ES-I3 (cell line): Measurements from ENCODE around the gene HOXA3.

Experiments used
- H3K36me3 ChIP-seq: 2 replicates; pipeline ENCODE4 v1.6.1; 2013; ENCODE audit warnings: mild to moderate bottlenecking, low read length, control low read depth, moderate library complexity; ENCODE audit not compliant: insufficient read depth
- H3K4me1 ChIP-seq: 2 replicates; pipeline ENCODE4 v1.6.1; 2013; ENCODE audit warnings: mild to moderate bottlenecking, control low read depth, low read length; ENCODE audit not compliant: insufficient read depth
- H3K9ac ChIP-seq: 2 replicates; pipeline ENCODE4 v1.6.1; 2013; ENCODE audit warnings: low read depth, mild to moderate bottlenecking, low read length, moderate library complexity
- H3K9me3 ChIP-seq: 2 replicates; pipeline ENCODE4 v1.6.1; 2013; ENCODE audit warnings: mild to moderate bottlenecking, low read length, moderate library complexity; ENCODE audit not compliant: control insufficient read depth, insufficient read depth

Gene HOXA3

GRCh38 chr7:27113991-27114769 is 38.2 kb downstream of the HOXA3 start:
- Histone ChIP-seq H3K36me3 (no peaks in the 10 kb centered on the region), H3K9ac (no peak overlapping the region), H3K4me1 (no peaks in the 10 kb centered on the region)

GRCh38 chr7:27112955-27113949 is 39.1 kb downstream of the HOXA3 start:
- no peaks in the 10 kb centered on the region for H3K4me1 ChIP-seq
- no peaks in the 10 kb centered on the region for H3K36me3 ChIP-seq
- no peaks in the 10 kb centered on the region for H3K9me3 ChIP-seq
- peak overlapping the region; percentile 19; the same call in 1 of the 2 replicates for H3K9ac ChIP-seq

More at GRCh38 chr7:27113991-27114769, 38.2 kb downstream of the HOXA3 start:
- H3K9me3 ChIP-seq = no peaks in the 10 kb centered on the region

GRCh38 chr7:27112361-27112760 is 40.0 kb downstream of the HOXA3 start:
- Histone ChIP-seq H3K9ac (no peak overlapping the region), H3K36me3 (no peaks in the 10 kb centered on the region), H3K9me3 (no peaks in the 10 kb centered on the region), H3K4me1 (no peaks in the 10 kb centered on the region)

- Histone ChIP-seq H3K4me1 (no peaks in the 10 kb centered on the region), H3K9ac (no peak overlapping the region), H3K9me3 (no peaks in the 10 kb centered on the region), H3K36me3 (no peaks in the 10 kb centered on the region)
Observed at GRCh38 chr7:27111751-27112277, 40.6 kb downstream of the HOXA3 start.

- no peaks in the 10 kb centered on the region for H3K9me3 ChIP-seq
- H3K36me3 ChIP-seq = no peaks in the 10 kb centered on the region
- H3K9ac ChIP-seq = peak overlapping the region; percentile 3; the same call in 1 of the 2 replicates
- H3K4me1 ChIP-seq = 0 out of 2 replicates have a peak, but pooled peaks cover 1% of the 10 kb centered on the region
Observed at GRCh38 chr7:27111042-27111750, 41.2 kb downstream of the HOXA3 start.

- peaks cover 8% of the 10 kb centered on the region; the same call in 1 of the 2 replicates for H3K4me1 ChIP-seq
- peak overlapping the region; percentile 27; the same call in 1 of the 2 replicates for H3K9ac ChIP-seq
- no peaks in the 10 kb centered on the region for H3K9me3 ChIP-seq
- no peaks in the 10 kb centered on the region for H3K36me3 ChIP-seq
Observed at GRCh38 chr7:27110186-27111031, 42.0 kb downstream of the HOXA3 start.

- H3K9me3 ChIP-seq = no peaks in the 10 kb centered on the region
- H3K4me1 ChIP-seq = peaks cover 8% of the 10 kb centered on the region; the same call in 1 of the 2 replicates
- H3K9ac ChIP-seq = no peak overlapping the region
- no peaks in the 10 kb centered on the region for H3K36me3 ChIP-seq
Observed at GRCh38 chr7:27109466-27110185, 42.8 kb downstream of the HOXA3 start.

- peaks cover 8% of the 10 kb centered on the region; the same call in 1 of the 2 replicates for H3K4me1 ChIP-seq
- H3K9ac ChIP-seq = no peak overlapping the region; the same call in 1 of the 2 replicates
- no peaks in the 10 kb centered on the region for H3K36me3 ChIP-seq
- no peaks in the 10 kb centered on the region for H3K9me3 ChIP-seq
Observed at GRCh38 chr7:27108390-27109127, 43.8 kb downstream of the HOXA3 start.

GRCh38 chr7:27107391-27108381 is 44.7 kb downstream of the HOXA3 start:
- peak overlapping the region; percentile 18; the same call in 1 of the 2 replicates for H3K9ac ChIP-seq

GRCh38 chr7:27106901-27107240 is 45.5 kb downstream of the HOXA3 start:
- peak overlapping the region; percentile 38; the same call in 1 of the 2 replicates for H3K9ac ChIP-seq
- no peaks in the 10 kb centered on the region for H3K36me3 ChIP-seq
- no peaks in the 10 kb centered on the region for H3K9me3 ChIP-seq
- H3K4me1 ChIP-seq = peaks cover 8% of the 10 kb centered on the region

More at GRCh38 chr7:27107391-27108381, 44.7 kb downstream of the HOXA3 start:
- Histone ChIP-seq H3K4me1 (peaks cover 8% of the 10 kb centered on the region), H3K9me3 (no peaks in the 10 kb centered on the region), H3K36me3 (no peaks in the 10 kb centered on the region)

GRCh38 chr7:27106181-27106900 is 46.0 kb downstream of the HOXA3 start:
- no peaks in the 10 kb centered on the region for H3K9me3 ChIP-seq
- H3K9ac ChIP-seq = peak overlapping the region; percentile 38; the same call in 1 of the 2 replicates
- H3K36me3 ChIP-seq = no peaks in the 10 kb centered on the region
- H3K4me1 ChIP-seq = peaks cover 8% of the 10 kb centered on the region
